Vagina (tissue), 2 donors: ENCODE results near the gene PPP1R3A.

Experiments
- CTCF ChIP-seq, 3 experiments: fragments of 450-650 bp in 2 of 3; fragments of 200-600 bp in 1 of 3; sonication (generic) in 1 of 3; IDR thresholded peaks; one replicate each; pipeline ENCODE4 v1.5.1; 2017 to 2019; ENCODE audit warnings: antibody characterized with exemption in 3 of 3, mild to moderate bottlenecking in 2 of 3, moderate library complexity in 2 of 3
- POLR2A ChIP-seq, 2 donors: fragments of 450-650 bp; IDR thresholded peaks; one replicate each; pipeline ENCODE4 v1.6.1; 2017; ENCODE audit warnings: antibody characterized with exemption in 2 of 2, mild to moderate bottlenecking in 2 of 2, moderate library complexity in 2 of 2
- POLR2AphosphoS5 ChIP-seq, 2 donors: sonication (generic); formaldehyde crosslinking; IDR thresholded peaks; one replicate each; pipeline ENCODE4 v1.9.0; 2017; ENCODE audit warnings: antibody characterized with exemption in 2 of 2, mild to moderate bottlenecking in 2 of 2, low read depth in 1 of 2; ENCODE audit not compliant: insufficient read depth in 1 of 2

GRCh38 chr7:113917840-113918239, 969 bp downstream of the PPP1R3A start:
- TF ChIP-seq CTCF (IDR thresholded peaks at IDR 0.05) (no peak), POLR2A (IDR thresholded peaks at IDR 0.05) (no peak), POLR2AphosphoS5 (IDR thresholded peaks at IDR 0.05; ENCODE audit: insufficient read depth in 1 of 2, low read depth in 1 of 2) (no peak)
